CD4-positive, CD25-positive, alpha-beta regulatory T cell (primary cell): ENCODE data around the gene ERLIN1. TPM values are rescaled to one million over a fixed set of nuclear protein-coding genes. Genes with fewer than 3 reads are reported as not detected.
A peak's percentile ranks its signal among the peaks of the same experiment; 100 is the strongest.

Experiments
- ATAC-seq, 2 donors: fragments of 150-1000 bp; cut with Tn5 transposase; one replicate each; pipeline ENCODE4 v1.10.0; 2021; ENCODE audit warnings: low read depth in 2 of 2, moderate number of reproducible peaks in 2 of 2, moderate library complexity in 1 of 2
- DNase-seq, 3 donors: peaks; one replicate each; pipeline versions ENCODE4 v3.0.0 to v3.0.0-alpha.2; 2012 to 2022; ENCODE audit warnings: mixed read lengths in 1 of 3
- H3K27ac ChIP-seq: one replicate; pipeline ENCODE4 v1.7.0; 2013; ENCODE audit warnings: mild to moderate bottlenecking, low read length; ENCODE audit not compliant: insufficient read depth, poor library complexity, severe bottlenecking
- H3K27me3 ChIP-seq: one replicate; pipeline ENCODE4 v1.7.0; 2013; ENCODE audit warnings: low read length; ENCODE audit not compliant: control insufficient read depth, insufficient read depth
- H3K36me3 ChIP-seq: one replicate; pipeline ENCODE4 v1.7.0; 2013; ENCODE audit warnings: mild to moderate bottlenecking, low read length, moderate library complexity; ENCODE audit not compliant: control insufficient read depth, insufficient read depth
- H3K4me1 ChIP-seq: 2 replicates; pipeline ENCODE4 v1.7.0; 2013; ENCODE audit warnings: mild to moderate bottlenecking, low read length; ENCODE audit not compliant: insufficient read depth, control insufficient read depth, poor library complexity, severe bottlenecking
- H3K4me3 ChIP-seq: one replicate; pipeline ENCODE4 v1.7.0; 2013; ENCODE audit warnings: low read depth, mild to moderate bottlenecking, low read length, moderate library complexity
- H3K9me3 ChIP-seq, 2 experiments: 1 replicate in 1 of 2; 2 replicates in 1 of 2; pipeline ENCODE4 v1.7.0; 2013; ENCODE audit warnings: low read length in 2 of 2, mild to moderate bottlenecking in 1 of 2, moderate library complexity in 1 of 2; ENCODE audit not compliant: control insufficient read depth in 2 of 2
- H3K27ac Mint-ChIP-seq, 3 donors: one replicate each; pipeline ENCODE4 v1.8.0; 2020 to 2022; ENCODE audit warnings: mild to moderate bottlenecking in 3 of 3, mixed read lengths in 3 of 3, moderate library complexity in 2 of 3
- H3K27me3 Mint-ChIP-seq: one replicate; pipeline ENCODE4 v1.8.0; 2022; ENCODE audit warnings: mild to moderate bottlenecking, mixed read lengths
- H3K36me3 Mint-ChIP-seq: one replicate; pipeline ENCODE4 v1.8.0; 2020; ENCODE audit warnings: mixed read lengths
- H3K4me1 Mint-ChIP-seq, 4 donors: one replicate each; pipeline ENCODE4 v1.8.0; 2020 to 2022; ENCODE audit warnings: mixed read lengths in 4 of 4, mild to moderate bottlenecking in 1 of 4
- H3K4me3 Mint-ChIP-seq, 4 donors: one replicate each; pipeline ENCODE4 v1.8.0; 2020 to 2022; ENCODE audit warnings: mild to moderate bottlenecking in 4 of 4, mixed read lengths in 4 of 4, moderate library complexity in 3 of 4
- H3K9me3 Mint-ChIP-seq, 7 donors: one replicate each; pipeline ENCODE4 v1.8.0; 2020 to 2022; ENCODE audit warnings: mixed read lengths in 7 of 7, mild to moderate bottlenecking in 3 of 7, moderate library complexity in 2 of 7
- polyA plus RNA-seq, 4 donors: library from polyadenylated mRNA; unstranded; fragments of 300-500 nt; fragmentation: Illumina TruSeq; gene quantifications; one replicate each; pipeline ENCODE4 v1.2.3, GENCODE V29; 2021
- total RNA-seq: library from RNA; stranded (reverse); gene quantifications from one replicate; pipeline ENCODE4 v1.2.3, GENCODE V29; 2022

The ERLIN1 gene
- total and polyA plus RNA-seq, 5 donors from 2014 or later: 5.4 to 14.4 (median 10.6) TPM

- no peak overlapping the region for H3K27ac ChIP-seq
- no peaks in the 10 kb centered on the region for H3K27me3 ChIP-seq
- peaks cover 0 to 2% (median 0%) of the 10 kb centered on the region in 7 donors for H3K9me3 Mint-ChIP-seq
- no peaks in the 10 kb centered on the region for H3K4me1 ChIP-seq
- DNase-seq: no peak
- no peaks in the 10 kb centered on the region for H3K36me3 ChIP-seq
- H3K4me3 ChIP-seq: no peak overlapping the region
- H3K27me3 Mint-ChIP-seq: peaks cover 17% of the 10 kb centered on the region
- H3K4me1 Mint-ChIP-seq: no peaks in the 10 kb centered on the region
- H3K9me3 ChIP-seq: no peaks in the 10 kb centered on the region
- H3K36me3 Mint-ChIP-seq: no peaks in the 10 kb centered on the region
- ATAC-seq: no peak
- H3K4me3 Mint-ChIP-seq: no peak overlapping the region
- no peak overlapping the region for H3K27ac Mint-ChIP-seq
Measured at GRCh38 chr10:100143756-100144155, 42.1 kb downstream of the ERLIN1 start.

- Histone ChIP-seq H3K36me3 (no peaks in the 10 kb centered on the region), H3K27me3 (no peaks in the 10 kb centered on the region), H3K9me3 (no peaks in the 10 kb centered on the region), H3K27ac (no peak overlapping the region), H3K4me1 (no peaks in the 10 kb centered on the region), H3K4me3 (no peak overlapping the region)
- H3K4me1 Mint-ChIP-seq: no peaks in the 10 kb centered on the region
- H3K4me3 Mint-ChIP-seq: no peak overlapping the region
- peaks cover 23% of the 10 kb centered on the region for H3K27me3 Mint-ChIP-seq
- peaks cover 0 to 2% (median 0%) of the 10 kb centered on the region in 7 donors for H3K9me3 Mint-ChIP-seq
- H3K27ac Mint-ChIP-seq: no peak overlapping the region
- DNase-seq: no peak
- no peak for ATAC-seq
- no peaks in the 10 kb centered on the region for H3K36me3 Mint-ChIP-seq
Measured at GRCh38 chr10:100141446-100142087, 44.3 kb downstream of the ERLIN1 start.

DNA sequence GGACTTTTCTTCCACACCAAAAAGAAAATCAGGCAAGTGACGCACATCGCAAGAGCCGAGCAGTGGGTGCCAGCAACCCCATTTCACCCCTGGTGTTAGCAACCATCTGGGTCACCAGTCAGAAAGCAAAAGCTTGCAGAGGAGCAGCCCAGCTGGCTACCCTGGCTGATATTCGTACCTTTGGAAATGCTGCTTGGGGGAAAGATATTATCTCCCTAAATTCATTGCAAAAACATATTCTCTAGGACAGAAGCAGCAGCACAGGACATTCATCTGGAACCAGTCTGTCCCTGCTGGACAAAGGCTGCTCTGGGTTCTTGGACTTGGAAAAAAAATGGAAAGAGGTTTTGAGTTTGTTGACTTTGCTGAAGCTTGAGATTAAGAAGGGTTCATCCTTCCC, 45.8 kb downstream of the ERLIN1 start:
- Mint-ChIP-seq H3K4me1 (no peaks in the 10 kb centered on the region), H3K27me3 (peaks cover 30% of the 10 kb centered on the region), H3K36me3 (no peaks in the 10 kb centered on the region), H3K4me3 (no peak overlapping the region), H3K27ac (no peak overlapping the region), H3K9me3 (peaks cover 0 to 5% (median 2%) of the 10 kb centered on the region in 7 donors)
- Histone ChIP-seq H3K27ac (no peak overlapping the region), H3K4me3 (no peak overlapping the region), H3K36me3 (no peaks in the 10 kb centered on the region), H3K4me1 (no peaks in the 10 kb centered on the region), H3K27me3 (peaks cover under 1% of the 10 kb centered on the region), H3K9me3 (peaks cover 0 to 3% of the 10 kb centered on the region in 2 experiments)
- DNase-seq (no peak), ATAC-seq (no peak)

DNA sequence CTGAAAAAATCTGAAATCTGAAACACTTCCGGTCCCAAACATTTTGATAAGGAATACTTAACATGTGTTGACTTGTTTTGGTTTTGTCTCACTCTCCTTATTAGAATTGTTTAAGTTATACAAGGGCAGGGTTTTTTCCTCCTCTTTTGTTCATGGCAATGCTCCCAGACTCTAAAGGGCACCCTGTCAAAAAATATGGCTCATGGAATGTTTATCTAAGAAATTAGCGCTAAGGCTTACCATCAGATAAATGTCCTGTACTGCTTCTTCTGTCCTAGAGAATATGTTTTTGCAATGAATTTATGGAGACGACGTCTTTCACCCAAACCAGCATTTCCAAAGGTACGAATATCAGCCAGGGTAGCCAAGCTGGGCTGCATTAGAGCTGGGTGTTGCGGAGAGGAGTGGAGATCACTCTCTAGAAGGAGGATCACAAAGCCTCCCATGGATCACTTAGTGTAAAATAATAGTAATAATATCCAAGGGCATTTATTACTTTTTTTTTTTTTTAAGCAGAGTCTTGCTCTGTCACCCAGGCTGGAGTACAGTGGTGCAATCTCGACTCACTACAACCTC, 46.8 kb downstream of the ERLIN1 start:
- Mint-ChIP-seq H3K4me1 (no peaks in the 10 kb centered on the region), H3K9me3 (peaks cover 0 to 8% (median 0%) of the 10 kb centered on the region in 7 donors), H3K27me3 (peaks cover 29% of the 10 kb centered on the region), H3K4me3 (no peak overlapping the region), H3K36me3 (no peaks in the 10 kb centered on the region), H3K27ac (no peak overlapping the region)
- Histone ChIP-seq H3K36me3 (peaks cover 2% of the 10 kb centered on the region), H3K27me3 (peaks cover 3% of the 10 kb centered on the region), H3K9me3 (peaks cover 4 to 6% of the 10 kb centered on the region in 2 experiments), H3K4me1 (no peaks in the 10 kb centered on the region), H3K4me3 (no peak overlapping the region), H3K27ac (no peak overlapping the region)
- ATAC-seq: no peak
- DNase-seq: no peak

- Histone ChIP-seq H3K36me3 (peaks cover 2% of the 10 kb centered on the region), H3K9me3 (peaks cover 4 to 6% of the 10 kb centered on the region in 2 experiments), H3K27ac (no peak overlapping the region), H3K4me1 (no peaks in the 10 kb centered on the region), H3K4me3 (no peak overlapping the region), H3K27me3 (peaks cover 14% of the 10 kb centered on the region)
- no peak for DNase-seq
- Mint-ChIP-seq H3K27me3 (peaks cover 38% of the 10 kb centered on the region), H3K4me3 (no peak overlapping the region), H3K27ac (no peak overlapping the region), H3K36me3 (no peaks in the 10 kb centered on the region), H3K9me3 (peaks cover 0 to 12% (median 2%) of the 10 kb centered on the region in 7 donors), H3K4me1 (no peaks in the 10 kb centered on the region)
- ATAC-seq: no peak
Measured at GRCh38 chr10:100135486-100135885, 50.3 kb downstream of the ERLIN1 start.

DNA sequence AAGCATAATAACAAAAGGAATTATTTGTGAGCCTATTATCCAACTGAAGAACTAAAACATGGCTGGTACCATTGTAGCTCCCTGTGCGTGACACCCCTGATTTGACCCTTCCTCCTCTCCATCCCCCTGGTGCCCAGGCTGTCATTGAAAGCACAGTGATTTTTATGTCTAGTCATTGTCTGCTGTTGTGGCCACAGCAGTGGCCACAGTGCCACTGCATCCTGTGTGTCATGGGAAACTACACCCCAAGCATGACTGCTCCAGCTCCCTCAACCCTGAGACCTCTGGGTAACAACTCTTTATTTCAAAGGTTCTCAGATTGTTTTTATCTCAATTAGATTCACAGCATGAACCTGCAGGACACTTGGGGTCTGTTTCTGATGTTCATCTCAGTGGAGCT, 52.0 kb downstream of the ERLIN1 start:
- no peak for DNase-seq
- ATAC-seq: no peak
- H3K4me3 Mint-ChIP-seq: no peak overlapping the region
- Histone ChIP-seq H3K27me3 (peaks cover 14% of the 10 kb centered on the region), H3K27ac (no peak overlapping the region), H3K36me3 (peaks cover 2% of the 10 kb centered on the region), H3K4me3 (no peak overlapping the region), H3K4me1 (no peaks in the 10 kb centered on the region), H3K9me3 (peaks cover 4 to 6% of the 10 kb centered on the region in 2 experiments)
- H3K9me3 Mint-ChIP-seq: peaks cover 0 to 12% (median 2%) of the 10 kb centered on the region in 7 donors
- no peaks in the 10 kb centered on the region for H3K36me3 Mint-ChIP-seq
- H3K4me1 Mint-ChIP-seq: peaks cover 0 to 2% (median 0%) of the 10 kb centered on the region in 4 donors
- H3K27ac Mint-ChIP-seq: peak overlapping the region in 1 of 3 donors; percentile 20
- H3K27me3 Mint-ChIP-seq: peaks cover 41% of the 10 kb centered on the region

- H3K27me3 ChIP-seq: peaks cover 14% of the 10 kb centered on the region
- no peak for ATAC-seq
- Mint-ChIP-seq H3K27ac (no peak overlapping the region), H3K36me3 (no peaks in the 10 kb centered on the region), H3K27me3 (peaks cover 39% of the 10 kb centered on the region), H3K9me3 (peaks cover 0 to 12% (median 2%) of the 10 kb centered on the region in 7 donors), H3K4me3 (no peak overlapping the region), H3K4me1 (peaks cover 0 to 2% (median 0%) of the 10 kb centered on the region in 4 donors)
- H3K36me3 ChIP-seq: peaks cover 2% of the 10 kb centered on the region
- DNase-seq: no peak
- no peaks in the 10 kb centered on the region for H3K4me1 ChIP-seq
- no peak overlapping the region for H3K4me3 ChIP-seq
- no peak overlapping the region for H3K27ac ChIP-seq
- peaks cover 4 to 6% of the 10 kb centered on the region in 2 experiments for H3K9me3 ChIP-seq
Measured at GRCh38 chr10:100132427-100132826, 53.4 kb downstream of the ERLIN1 start.

DNA sequence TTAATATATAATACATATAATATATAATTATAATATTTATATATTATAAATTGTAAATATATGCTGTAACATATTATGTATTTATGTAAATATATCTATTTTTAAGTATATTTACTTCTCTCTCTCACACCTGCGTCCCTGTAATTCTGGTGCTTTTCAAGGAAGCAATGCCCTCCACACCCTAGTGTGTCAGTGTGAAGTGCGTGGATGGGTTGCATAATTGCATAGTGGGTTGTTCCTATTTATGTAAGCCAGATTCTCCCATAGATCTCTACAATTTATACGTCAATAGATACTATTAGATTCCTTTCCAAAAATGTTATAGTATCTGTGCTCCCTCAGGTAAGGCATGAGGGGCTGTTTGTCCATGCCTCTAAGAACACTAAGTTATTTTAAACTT, 54.3 kb downstream of the ERLIN1 start:
- Mint-ChIP-seq H3K4me3 (no peak overlapping the region), H3K9me3 (peaks cover 0 to 12% (median 2%) of the 10 kb centered on the region in 7 donors), H3K27me3 (peaks cover 39% of the 10 kb centered on the region), H3K4me1 (peaks cover 0 to 2% (median 0%) of the 10 kb centered on the region in 4 donors), H3K27ac (no peak overlapping the region), H3K36me3 (no peaks in the 10 kb centered on the region)
- peaks cover 4 to 6% of the 10 kb centered on the region in 2 experiments for H3K9me3 ChIP-seq
- H3K36me3 ChIP-seq: peaks cover 2% of the 10 kb centered on the region
- H3K4me1 ChIP-seq: no peaks in the 10 kb centered on the region
- no peak overlapping the region for H3K4me3 ChIP-seq
- no peak for ATAC-seq
- DNase-seq: no peak
- H3K27me3 ChIP-seq: peaks cover 14% of the 10 kb centered on the region
- no peak overlapping the region for H3K27ac ChIP-seq
